ENCODE data around the gene GGNBP2. TPM values are rescaled to one million over a fixed set of nuclear protein-coding genes. Genes with fewer than 3 reads are reported as not detected.

GGNBP2 gene
- total and polyA plus RNA-seq, 3 experiments from 2014 or later: 63.3 to 67.0 (median 65.1) TPM

- CTCF ChIA-PET: interaction anchor here (1.0 kb wide), 2 partner anchors 15 to 122 kb away, joined by 3 read pairs; no protein-coding TSS in a partner anchor
- H3K27ac ChIP-seq (ENCODE audit: low read depth, low read length): no peak overlapping the region
- H3K4me3 ChIP-seq (ENCODE audit: low read length): no peak overlapping the region
- no peak for DNase-seq
- no peaks in the 10 kb centered on the region for H3K9me3 ChIP-seq (ENCODE audit: low read length)
- Mint-ChIP-seq H3K36me3 (no peaks in the 10 kb centered on the region), H3K27ac (no peak overlapping the region), H3K9me3 (no peaks in the 10 kb centered on the region), H3K27me3 (peaks cover 28 to 40% of the 10 kb centered on the region in 2 donors), H3K4me1 (peaks cover 0 to 1% (median 0%) of the 10 kb centered on the region in 3 donors), H3K4me3 (no peak overlapping the region)
- POLR2A ChIA-PET: interaction anchor here (0.5 kb wide), 1 partner anchor 741 kb away, joined by 3 read pairs; no protein-coding TSS in a partner anchor
- H3K36me3 ChIP-seq (ENCODE audit: insufficient read depth, low read length): no peaks in the 10 kb centered on the region
- H3K4me1 ChIP-seq (ENCODE audit: insufficient read depth, low read length): no peaks in the 10 kb centered on the region
- H3K27me3 ChIP-seq (ENCODE audit: insufficient read depth, low read length, poor library complexity, severe bottlenecking): no peaks in the 10 kb centered on the region
Observed at GRCh38 chr17:36632916-36633771, 88.4 kb downstream of the GGNBP2 start.

Other genes starting within 250 kb of the GGNBP2 start
- not detected for gene TBC1D3G, start 221.0 kb upstream of the GGNBP2 start, total RNA-seq
- gene TBC1D3G, start 221.0 kb upstream of the GGNBP2 start, polyA plus RNA-seq: not detected
- gene TBC1D3H, start 156.5 kb upstream of the GGNBP2 start, total RNA-seq: not detected
- gene TBC1D3H, start 156.5 kb upstream of the GGNBP2 start, polyA plus RNA-seq: not detected
- gene ZNHIT3, start 58.2 kb upstream of the GGNBP2 start, total RNA-seq: 10 to 100 TPM; 57.6 to 60.8 TPM
- gene ZNHIT3, start 58.2 kb upstream of the GGNBP2 start, polyA plus RNA-seq: 89.4 TPM
- gene MYO19, start 10.1 kb upstream of the GGNBP2 start, total RNA-seq: 100 to 1,000 TPM; 133 to 138 TPM
- gene MYO19, start 10.1 kb upstream of the GGNBP2 start, polyA plus RNA-seq: 5.0 TPM
- 10 to 100 TPM; 42.2 to 43.0 TPM for gene PIGW, start 9.9 kb upstream of the GGNBP2 start, total RNA-seq
- gene PIGW, start 9.9 kb upstream of the GGNBP2 start, polyA plus RNA-seq: 11.4 TPM
- gene DHRS11, start 47.0 kb downstream of the GGNBP2 start, total RNA-seq: 10 to 100 TPM; 11.1 to 13.0 TPM
- 4.3 TPM for gene DHRS11, start 47.0 kb downstream of the GGNBP2 start, polyA plus RNA-seq
- 10 to 100 TPM; 24.7 to 24.9 TPM for gene MRM1, start 56.7 kb downstream of the GGNBP2 start, total RNA-seq
- gene MRM1, start 56.7 kb downstream of the GGNBP2 start, polyA plus RNA-seq: 5.3 TPM